Activated CD4-positive, alpha-beta T cell treated with anti-CD3 and anti-CD28 coated beads, Interleukin-2, amount 50 U/mL, for 48 hours (primary cell): ENCODE data around the gene SIRT4.

Experiments used
- DNase-seq, 2 experiments: peaks; one replicate each; pipeline ENCODE4 v3.0.0-alpha.2; 2020

SIRT4 gene

DNA sequence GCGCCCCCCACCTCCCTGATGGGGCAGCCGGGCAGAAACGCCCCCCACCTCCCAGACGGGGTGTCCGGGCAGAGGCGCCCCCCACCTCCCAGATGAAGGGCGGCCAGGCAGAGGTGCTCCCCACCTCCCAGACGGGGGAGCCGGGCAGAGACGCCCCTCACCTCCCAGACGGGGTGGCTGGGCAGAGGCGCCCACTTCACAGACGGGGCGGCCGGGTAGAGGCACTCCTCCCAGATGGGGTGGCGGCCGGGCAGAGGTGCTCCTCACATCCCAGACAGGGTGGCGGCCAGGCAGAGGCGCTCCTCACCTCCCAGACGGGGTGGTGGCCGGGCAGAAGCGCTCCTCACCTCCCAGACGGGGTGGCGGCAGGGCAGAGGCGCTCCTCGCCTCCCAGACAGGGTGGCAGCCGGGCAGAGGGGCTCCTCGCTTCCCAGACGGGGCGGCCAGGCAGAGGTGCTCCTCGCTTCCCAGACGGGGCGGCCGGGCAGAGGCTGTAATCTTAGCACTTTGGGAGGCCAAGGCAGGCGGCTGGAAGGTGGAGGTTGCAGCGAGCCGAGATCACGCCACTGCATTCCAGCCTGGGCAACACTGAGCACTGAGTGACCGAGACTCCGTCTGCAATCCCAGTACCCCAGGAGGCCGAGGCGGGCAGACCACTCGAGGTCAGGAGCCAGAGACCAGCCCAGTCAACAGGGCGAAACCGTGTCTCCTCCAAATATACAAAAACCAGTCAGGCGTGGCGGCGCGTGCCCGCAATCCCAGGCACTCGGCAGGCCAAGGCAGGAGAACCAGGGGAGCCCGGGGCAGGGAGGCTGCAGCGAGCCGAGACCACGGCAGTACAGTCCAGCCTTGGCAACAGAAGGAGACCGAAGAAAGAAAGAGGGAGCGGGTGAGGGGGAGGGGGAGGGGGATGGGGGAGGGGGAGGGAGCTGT is 23.7 kb upstream of the SIRT4 start:
- no peak for DNase-seq

DNA sequence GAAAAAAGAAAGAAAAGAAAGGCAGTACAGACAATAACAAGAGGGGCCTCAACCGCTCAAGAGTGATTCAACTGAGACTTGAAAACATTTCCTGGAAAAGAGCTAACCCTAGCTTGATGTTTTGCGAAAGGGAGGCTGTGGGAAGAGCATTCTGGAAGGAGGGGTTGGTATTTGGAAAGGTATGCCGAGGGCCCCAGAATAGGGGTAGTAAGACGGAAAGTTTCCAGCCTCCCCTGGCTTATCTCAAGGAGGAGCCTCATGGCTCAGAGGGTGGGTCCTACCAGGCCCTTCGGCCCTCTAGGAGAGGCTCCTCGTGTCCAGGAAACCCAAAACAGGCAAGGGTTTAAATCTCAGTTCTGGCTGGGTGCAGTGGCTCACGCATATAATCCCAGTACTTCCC is 18.8 kb upstream of the SIRT4 start:
- DNase-seq, result no peak

DNA sequence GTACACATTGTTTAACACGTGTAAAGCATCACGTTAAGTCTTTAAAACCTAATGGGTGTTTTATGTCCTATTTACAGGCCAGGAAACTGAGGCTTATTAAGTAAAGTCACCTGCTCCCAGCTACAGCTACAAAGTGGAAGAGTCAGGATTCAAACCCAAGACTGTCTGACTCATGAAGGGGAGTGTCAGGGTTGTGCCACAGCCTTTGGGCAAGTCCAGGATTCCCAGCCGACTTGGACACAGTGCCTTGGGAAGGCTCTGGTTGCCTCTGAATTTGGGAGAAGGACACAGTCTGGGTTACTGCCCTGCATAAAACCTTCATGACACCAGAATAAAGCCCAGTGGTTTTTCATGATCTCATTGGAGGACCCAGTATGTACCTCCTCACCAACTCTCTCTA is 17.7 kb upstream of the SIRT4 start:
- no peak for DNase-seq

DNA sequence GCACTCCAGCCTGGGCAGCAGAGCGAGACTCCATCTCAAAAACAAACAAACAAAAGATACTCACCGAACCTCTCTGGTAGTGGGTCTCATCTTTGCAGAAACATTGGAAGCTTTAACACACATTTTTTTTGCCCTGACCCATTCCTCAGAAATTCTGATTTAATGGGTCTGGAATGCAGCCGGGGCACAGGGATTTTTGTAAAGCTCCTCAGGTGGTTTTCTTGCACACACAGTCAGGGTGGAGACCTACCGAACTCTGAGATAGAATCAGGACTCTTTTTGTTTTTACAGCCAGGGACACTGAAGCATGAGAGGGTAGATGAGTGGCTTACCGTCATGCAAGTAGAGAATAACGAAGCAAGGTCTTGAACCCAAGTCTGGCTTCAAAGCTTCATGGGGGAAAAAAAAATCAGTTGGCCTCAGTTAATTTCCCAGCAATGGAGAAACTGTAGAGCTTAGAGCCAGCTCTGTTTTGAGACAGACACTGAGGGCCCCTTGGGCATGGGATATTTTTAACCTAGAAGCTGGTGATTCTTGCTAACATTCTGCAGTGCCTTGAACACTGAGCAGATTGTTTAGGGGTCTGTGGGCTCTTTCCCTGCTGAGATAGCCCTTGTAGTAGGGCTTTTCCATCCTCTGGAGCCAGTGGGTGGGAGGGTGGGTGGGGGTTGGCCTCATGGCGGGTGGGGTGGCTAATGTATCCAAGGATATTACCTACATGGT is 15.2 kb upstream of the SIRT4 start:
- no peak for DNase-seq

DNA sequence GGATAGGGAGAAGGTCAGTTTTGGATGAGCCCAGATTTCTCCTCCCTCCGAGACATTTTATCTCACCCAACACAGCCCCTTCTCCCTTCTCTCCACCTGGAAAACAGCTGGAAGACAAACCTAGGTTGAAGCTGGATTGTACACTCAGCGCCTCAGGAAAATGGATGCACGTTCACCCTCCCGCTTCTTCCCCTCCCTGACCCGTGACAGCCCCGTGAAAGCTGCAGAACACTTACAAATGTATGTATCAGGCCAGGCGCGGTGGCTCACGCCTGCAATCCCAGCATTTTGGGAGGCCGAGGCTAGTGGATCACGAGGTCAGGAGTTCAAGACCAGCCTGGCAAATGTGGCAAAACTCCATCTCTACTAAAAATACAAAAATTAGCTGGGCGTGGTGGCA is 14.6 kb upstream of the SIRT4 start:
- DNase-seq, result no peak

DNA sequence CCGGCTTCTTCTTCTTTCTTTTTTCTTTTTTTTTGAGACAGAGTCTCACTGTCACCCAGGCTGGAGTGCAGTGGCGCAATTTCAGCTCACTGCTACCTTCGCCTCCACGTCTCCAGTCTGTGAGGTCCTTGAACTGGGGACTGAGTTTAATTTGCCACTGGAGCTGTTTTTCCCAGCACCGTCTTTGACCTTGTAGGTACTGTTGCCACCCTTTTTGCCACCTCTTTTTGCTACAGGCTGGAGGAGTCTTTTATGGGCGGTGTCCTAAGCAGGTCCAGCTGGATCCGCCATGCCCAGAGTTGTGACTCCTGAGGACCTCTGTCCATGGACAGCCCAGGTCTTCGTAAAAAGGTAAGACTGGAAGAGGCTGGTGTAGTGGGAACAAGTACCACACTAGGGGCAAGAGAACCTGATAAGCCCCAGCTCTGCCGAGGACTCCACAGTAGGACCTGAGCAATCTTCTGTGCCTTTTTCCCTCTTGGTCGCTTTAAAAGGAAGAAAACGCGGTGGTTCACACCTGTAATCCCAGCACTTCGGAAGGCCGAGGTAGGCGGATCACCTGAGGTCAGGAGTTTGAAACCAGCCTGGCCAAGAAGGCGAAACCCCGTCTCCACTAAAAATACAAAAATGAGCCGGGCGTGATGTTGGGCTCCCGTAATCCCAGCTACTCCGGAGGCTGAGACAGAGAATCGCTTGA is 11.4 kb upstream of the SIRT4 start:
- peak; percentile 34 to 50 for DNase-seq

DNA sequence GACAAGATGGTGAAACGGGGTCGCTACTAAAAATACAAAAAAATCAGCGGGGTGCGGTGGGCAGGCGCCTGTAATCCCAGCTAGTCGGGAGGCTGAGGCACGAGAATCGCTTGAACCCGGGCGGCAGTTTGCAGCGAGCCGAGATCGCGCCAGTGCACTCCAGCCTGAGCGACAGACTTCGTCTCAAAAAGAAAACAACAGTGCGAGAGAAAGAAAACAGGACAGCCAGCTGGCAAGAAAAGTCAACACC is 9.8 kb upstream of the SIRT4 start:
- DNase-seq, result no peak

DNA sequence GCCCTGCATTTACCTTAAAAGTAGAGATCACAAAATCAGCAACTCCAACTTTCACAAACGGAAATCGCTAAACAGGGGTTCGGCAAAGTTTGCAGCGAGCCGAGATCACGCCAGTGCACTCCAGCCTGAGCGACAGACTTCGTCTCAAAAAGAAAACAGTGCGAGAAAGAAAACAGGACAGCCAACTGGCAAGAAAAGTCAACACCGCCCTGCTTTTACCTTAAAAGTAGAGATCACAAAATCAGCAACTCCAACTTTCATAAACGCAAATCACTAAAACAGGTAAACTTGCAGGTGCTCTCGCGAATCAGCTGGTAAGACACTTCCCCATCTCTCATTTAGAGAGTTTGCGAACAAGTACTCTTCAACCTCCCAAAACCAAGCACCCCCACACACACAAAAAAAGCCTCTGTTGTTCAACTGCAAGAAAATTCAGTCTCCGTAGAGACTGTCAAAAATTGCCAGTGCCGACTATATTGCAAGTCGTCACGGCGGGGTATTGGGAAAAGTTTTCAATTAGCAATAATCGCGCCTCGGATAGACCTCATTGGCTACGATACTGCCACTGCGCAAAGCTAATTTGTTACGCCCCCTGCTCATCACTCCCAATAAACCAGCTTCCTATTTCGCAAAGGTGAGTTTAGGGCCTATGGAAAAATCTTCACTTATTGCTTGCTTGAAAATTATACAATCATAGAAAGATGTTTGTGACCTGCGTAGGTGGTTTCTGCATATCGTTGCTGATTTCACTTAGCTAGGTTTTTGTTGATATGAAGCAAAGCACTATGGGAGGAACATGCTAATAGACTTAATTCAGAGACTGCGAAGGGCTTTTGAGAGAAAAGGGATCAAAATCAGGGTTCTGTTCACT is 9.2 kb upstream of the SIRT4 start, which contains the start of gene RNU4-1:
Gene RNU4-1, minus strand, starts transcription at position 577 of the 871 bp plus-strand sequence.
- peak; percentile 73 to 82 for DNase-seq

DNA sequence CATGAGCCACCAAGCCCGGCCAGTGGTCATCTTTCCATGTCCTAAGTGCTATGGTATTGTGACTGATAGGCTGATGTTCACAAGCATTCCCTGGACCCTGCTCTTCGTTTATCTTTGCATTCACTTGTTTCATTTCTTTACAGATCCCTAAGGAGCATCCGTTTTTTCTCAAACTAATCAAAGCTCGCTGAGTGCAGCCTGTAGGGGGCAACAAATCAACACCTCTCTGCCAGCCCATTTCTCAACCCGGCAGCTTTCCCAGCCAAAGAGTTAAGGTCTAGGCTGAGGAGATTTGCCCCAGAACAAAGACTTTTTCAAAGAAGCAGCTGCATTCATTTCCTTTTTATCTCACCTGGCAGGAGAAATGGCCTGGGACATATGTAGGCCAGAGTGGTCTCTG is 12.1 kb downstream of the SIRT4 start:
- DNase-seq, result no peak

DNA sequence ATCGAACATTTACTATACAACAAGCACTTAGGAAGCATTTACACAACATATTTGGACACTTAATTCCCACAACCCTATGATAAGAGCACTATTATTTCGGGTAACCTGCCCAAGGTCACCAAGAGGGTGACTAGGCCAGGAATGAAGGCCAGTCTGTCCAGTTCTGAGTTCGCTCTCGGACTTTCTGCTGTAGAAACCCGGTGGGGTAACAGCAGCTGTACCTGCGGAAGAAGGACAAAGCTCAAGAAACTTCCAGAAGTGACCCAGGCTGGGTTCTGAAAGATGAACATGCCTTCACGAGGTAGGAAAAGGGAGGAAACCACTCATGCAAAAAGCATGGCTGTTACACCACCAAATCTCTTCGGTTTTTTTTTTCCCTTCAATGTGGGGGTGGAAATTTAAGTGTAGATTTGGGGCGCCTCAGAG is 14.7 kb downstream of the SIRT4 start:
- DNase-seq, result no peak

DNA sequence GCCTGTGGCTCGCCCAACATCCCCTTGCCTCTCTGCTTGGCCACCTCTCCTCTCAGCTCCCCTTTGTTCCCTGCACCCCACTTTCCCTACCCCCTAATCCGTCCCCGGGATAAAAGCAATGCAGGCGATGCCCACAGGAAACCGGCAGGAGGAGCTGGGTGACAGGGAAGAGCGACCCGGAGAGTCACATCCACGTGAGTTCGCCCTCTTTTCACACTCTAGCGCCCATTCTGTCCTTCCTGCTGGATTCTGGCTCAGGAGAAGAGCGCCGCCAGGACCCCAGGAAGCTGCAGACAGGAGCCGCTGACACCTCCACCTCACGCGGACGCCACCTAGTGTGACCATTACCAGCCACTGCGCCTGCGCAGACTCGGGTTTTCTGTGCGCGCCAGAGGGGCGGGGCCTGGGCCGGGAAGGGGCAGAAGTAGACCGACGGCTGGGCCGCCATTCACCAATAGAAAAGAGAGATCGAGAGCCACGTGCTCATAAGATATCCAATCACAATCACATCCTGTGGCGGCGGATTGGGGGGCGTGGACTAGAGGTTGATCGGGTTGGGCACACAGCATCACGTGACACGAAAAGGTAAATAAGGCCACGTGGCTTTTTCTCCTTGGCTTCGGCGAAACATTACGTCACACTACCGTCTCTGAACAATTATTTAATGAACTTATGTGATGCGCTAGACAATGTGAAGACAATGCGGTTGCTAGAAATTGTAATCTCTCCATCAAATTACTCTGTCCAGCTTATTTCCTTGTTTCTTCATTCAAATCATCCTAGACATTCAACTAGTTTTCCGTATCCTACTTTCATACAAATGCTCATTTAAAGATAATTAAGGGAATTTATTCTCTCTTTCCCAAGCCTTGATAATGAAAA is 15.3 kb downstream of the SIRT4 start:
- DNase-seq, result peak; percentile 100

DNA sequence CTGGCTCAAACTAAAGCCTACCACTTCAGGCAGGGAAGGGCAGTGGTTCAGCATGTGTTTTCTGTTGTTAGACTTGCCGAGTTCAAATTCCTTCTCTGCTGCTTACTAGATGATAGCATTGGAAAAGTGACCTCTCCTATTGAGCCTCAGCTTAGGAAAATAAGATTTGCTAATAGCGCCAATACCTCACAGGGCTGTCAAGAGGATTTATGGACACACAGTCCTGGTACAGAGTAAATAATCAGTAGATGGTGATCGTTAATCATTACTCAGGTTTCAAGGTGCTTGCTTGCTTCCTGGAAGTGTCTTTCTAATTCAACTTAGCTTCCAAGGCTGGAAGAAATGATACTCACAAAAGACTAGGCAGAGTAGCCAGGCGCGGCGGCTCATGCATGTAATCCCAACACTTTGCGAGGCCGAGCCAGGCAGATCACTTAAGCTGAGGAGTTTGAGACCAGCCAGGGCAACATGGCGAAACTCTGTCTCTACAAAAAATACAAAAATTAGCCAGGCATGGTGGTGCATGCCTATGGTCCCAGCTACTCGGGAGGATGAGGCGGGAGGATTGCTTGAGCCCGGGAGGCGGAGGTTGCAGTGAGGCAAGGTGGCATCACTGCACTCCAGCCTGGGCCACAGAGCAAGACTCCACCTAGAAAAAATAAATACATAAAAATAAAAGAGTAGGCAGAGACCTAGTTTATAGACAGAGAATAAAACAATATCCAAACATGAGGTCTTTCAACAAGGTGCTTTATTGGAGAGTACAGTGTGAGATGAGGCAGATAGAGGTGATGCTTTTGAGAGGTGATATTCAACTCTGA is 19.5 kb downstream of the SIRT4 start:
- no peak for DNase-seq

DNA sequence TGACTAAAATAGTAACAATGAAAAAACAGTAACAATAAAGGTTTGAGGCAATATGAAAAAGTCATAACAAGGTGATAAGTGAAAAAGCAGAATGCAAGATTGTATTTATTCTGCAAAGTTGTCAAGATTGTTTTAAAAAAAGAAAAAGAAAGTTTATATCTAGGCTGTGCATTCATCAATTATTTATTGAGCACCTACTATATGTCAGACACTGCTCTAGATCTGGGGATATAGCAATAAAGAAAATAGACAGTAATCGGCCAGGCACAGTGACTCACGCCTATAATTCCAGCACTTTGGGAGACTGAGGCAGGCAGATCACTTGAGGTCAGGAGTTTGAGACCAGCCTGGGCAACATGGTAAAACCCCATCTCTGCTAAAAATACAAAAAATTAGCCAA is 21.7 kb downstream of the SIRT4 start:
- no peak for DNase-seq

DNA sequence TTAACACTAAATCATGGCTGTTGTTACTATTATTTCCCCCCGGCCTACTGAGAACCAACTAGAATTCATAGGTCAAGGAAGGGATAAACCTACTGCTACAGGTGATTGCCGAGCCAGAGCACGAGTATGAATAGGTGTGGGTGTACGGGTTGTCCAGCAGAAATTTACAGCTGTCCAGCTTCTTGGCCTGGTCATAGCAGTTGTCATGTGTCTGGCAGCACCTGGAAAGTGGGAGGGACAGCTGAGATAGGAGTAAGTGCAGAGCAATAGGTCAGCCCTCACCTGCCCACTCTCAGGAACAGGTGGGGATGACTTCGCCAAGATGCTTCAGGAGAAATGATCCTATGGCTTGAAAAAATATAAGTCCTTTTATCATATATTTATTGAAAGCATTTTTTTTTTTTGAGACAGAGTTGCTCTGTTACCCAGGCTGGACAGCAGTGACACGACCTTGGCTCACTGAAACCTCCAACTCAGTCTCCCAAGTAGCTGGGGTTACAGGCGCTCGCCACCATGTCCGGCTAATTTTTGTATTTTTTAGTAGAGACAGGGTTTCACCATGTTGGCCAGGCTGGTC is 22.8 kb downstream of the SIRT4 start:
- DNase-seq, result no peak

DNA sequence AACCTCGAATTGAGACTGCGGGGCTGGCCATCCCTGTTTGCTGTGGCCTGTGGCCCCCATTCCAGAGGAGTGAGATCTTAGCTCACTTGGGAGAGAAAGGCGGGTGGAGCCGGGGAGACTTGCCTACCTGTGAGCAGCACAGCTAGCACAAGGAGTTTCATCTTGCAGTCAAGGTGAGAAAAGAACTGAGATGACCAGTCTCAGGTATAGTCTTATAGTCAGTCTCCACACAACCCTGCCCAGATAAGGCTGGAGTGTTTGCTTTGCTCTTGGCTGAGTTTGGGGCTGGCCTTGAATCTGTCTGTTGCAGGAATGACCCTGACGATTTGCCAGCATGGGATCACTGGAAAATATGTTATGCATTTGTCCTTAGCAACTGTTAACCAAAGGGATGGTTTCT is 25.5 kb downstream of the SIRT4 start, which contains the start of gene PLA2G1B:
Gene PLA2G1B, minus strand, starts transcription at position 187 of the 400 bp plus-strand sequence. Its CDS starts 26 bp downstream, at position 161.
- no peak for DNase-seq

DNA sequence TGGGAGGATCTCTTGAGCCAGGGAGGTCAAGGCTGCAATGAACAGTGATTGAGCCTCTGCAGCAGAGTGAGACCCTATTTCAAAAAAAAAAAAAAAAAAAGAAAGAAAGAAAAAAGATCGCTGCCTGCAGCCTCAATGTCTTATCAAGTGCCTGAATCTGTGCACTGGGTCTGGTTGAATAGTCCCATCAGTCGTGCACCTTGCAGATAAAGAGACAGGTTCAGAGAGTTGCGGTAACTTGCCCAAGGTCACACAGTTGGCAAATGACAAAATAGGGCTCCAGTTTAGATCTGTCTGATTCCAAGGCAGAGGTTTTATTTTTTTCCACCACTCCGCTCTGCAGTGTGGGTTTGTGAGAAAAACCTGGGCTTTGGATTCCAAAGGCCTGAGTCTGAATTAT is 26.1 kb downstream of the SIRT4 start:
- DNase-seq, result no peak

DNA sequence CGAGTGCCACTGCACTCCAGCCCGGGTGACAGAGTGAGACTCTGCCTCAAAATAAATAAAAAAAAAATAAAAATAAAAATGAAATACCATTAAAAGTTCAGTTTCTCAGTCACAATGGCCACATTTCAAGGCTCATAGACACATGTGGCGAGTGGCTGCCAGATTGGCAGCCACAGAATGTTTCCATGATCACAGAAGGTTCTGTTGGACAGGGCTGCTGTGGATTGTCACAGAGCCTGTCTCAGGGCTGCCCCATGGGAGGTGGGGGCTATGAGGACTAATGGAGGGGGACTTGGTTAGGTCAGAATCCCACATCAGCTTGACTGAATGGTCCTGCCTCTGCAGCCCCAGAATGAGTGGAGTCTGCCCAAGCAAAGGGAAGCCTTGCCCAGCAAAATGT is 29.3 kb downstream of the SIRT4 start:
- DNase-seq, result no peak

DNA sequence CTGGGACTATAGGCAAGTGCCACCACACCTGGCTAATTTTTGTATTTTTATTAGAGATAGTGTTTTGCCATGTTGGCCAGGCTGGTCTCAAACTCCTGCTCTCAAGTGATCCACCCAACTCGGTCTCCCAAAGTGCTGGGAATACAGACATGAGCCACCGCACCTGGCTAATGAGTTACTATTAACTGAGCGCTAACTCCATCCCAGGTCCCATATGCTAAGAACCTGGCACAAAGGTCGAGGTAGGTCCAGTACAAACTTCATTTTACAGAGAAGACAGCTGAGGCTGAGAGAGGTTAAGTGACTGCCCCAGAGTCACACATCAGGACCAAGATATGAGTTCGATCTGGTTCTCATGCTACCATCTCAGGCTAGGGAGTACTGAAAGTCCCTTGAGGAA is 29.9 kb downstream of the SIRT4 start:
- no peak for DNase-seq

DNA sequence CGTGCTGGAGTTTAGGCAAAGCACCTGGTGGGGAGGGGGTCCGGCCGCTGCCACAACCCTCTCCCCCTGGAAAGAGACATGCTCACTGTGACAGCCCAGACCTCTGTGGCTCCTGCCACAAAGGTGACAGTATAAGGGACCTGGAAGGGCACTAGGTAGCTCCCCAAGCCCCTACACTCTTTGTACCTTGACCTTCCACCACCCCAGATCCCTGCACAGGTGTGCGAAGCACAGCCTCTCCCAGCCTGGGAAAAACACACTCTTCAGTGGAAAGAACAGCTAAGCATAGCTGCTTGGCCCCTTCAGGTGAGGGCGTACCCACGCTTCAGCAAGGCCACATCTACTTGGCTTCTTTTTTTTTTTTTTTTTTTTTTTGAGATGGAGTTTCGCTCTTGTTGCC is 30.4 kb downstream of the SIRT4 start:
- DNase-seq, result no peak

DNA sequence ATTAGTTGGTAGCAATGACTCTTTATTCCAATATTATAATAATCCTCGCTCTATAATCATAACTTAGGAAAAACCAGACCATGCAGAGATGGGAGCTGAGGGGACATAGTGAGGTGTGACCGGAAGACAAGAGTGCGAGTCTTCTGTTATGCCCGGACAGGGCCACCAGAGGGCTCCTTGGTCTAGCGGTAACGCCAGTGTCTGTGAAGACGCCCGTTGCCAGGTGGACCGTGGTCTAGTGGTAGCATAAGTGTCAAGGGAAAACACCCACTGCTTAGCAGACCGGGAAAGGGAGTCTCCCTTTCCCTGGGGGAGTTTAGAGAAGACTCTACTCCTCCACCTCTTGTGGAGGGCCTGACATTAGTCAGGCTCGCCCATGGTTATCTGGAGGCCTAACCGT is 33.3 kb downstream of the SIRT4 start:
- peak; percentile 55 to 65 for DNase-seq
